ENCODE data around the gene RBFOX2. TPM values are rescaled to one million over a fixed set of nuclear protein-coding genes. Genes with fewer than 3 reads are reported as not detected.

RBFOX2 gene
- total and polyA plus RNA-seq, 10 of the 15 experiments (the other 5 are each of a cell fraction or from before 2014, with no cell fraction given), result 0.01 to 2.7 (median 0.17) TPM; not detected in 4

- peaks cover 11% of the 10 kb centered on the region for H3K4me1 ChIP-seq (ENCODE audit: control insufficient read depth, insufficient read depth, low read length)
- ChIA-PET RAD21 (ENCODE audit: unreplicated experiment) (interaction anchor here (1.2 kb wide), 1 partner anchor 11 kb away, joined by 3 read pairs; no protein-coding TSS in a partner anchor), POLR2A (no interaction called here), CTCF (no interaction called here), SMC1A (ENCODE audit: uncharacterized antibody, unreplicated experiment) (no interaction called here)
- H3K79me2 ChIP-seq (ENCODE audit: control insufficient read depth, insufficient read depth, low read length), result no peaks in the 10 kb centered on the region
- in situ Hi-C loops (cut with MboI) (no loop called here), intact Hi-C loops (cut with micrococcal nuclease; ENCODE audit: unreplicated experiment) (no loop called here)
- 31% methylated on average over 3 of the region's 3 CpGs for WGBS (ENCODE audit: insufficient coverage, insufficient replicate concordance, low lambda C conversion rate, missing lambda C conversion rate)
- BruUV-seq (replicated peaks), result no TSS peak
- DNase-seq (ENCODE audit: low read depth, low spot score), result no peak
- no peak overlapping the region for H2AFZ ChIP-seq (ENCODE audit: control insufficient read depth, low read depth, low read length)
- ATAC-seq, result no peak
- no peaks in the 10 kb centered on the region for H3K36me3 ChIP-seq (ENCODE audit: control insufficient read depth in 2 of 2, insufficient read depth in 2 of 2, low read length in 1 of 2)
- no peaks in the 10 kb centered on the region for H4K20me1 ChIP-seq (ENCODE audit: control insufficient read depth, insufficient read depth)
- no peak overlapping the region for H3K9ac ChIP-seq (ENCODE audit: control insufficient read depth, insufficient read depth, low read length)
- no peak overlapping the region for H3K4me3 ChIP-seq
- no peak overlapping the region for H3K4me2 ChIP-seq (ENCODE audit: control insufficient read depth, insufficient read depth)
- no peaks in the 10 kb centered on the region for H3K9me3 ChIP-seq (replicated peaks; ENCODE audit: control insufficient read depth, insufficient read depth, low read length)
- TF ChIP-seq, protein P1, sequence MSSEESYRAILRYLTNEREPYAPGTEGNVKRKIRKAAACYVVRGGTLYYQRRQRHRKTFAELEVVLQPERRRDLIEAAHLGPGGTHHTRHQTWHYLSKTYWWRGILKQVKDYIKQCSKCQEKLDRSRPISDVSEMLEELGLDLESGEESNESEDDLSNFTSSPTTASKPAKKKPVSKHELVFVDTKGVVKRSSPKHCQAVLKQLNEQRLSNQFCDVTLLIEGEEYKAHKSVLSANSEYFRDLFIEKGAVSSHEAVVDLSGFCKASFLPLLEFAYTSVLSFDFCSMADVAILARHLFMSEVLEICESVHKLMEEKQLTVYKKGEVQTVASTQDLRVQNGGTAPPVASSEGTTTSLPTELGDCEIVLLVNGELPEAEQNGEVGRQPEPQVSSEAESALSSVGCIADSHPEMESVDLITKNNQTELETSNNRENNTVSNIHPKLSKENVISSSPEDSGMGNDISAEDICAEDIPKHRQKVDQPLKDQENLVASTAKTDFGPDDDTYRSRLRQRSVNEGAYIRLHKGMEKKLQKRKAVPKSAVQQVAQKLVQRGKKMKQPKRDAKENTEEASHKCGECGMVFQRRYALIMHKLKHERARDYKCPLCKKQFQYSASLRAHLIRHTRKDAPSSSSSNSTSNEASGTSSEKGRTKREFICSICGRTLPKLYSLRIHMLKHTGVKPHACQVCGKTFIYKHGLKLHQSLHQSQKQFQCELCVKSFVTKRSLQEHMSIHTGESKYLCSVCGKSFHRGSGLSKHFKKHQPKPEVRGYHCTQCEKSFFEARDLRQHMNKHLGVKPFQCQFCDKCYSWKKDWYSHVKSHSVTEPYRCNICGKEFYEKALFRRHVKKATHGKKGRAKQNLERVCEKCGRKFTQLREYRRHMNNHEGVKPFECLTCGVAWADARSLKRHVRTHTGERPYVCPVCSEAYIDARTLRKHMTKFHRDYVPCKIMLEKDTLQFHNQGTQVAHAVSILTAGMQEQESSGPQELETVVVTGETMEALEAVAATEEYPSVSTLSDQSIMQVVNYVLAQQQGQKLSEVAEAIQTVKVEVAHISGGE (CRISPR knock-in tag; IDR thresholded peaks at IDR 0.05), result no peak
- TF ChIP-seq SUPT20H (IDR thresholded peaks at IDR 0.05; ENCODE audit: borderline replicate concordance, control insufficient read depth, low read depth, low read length) (no peak), ZZZ3 (IDR thresholded peaks at IDR 0.05; ENCODE audit: control insufficient read depth, insufficient read length, low read depth) (no peak), CBFB (IDR thresholded peaks at IDR 0.05; ENCODE audit: low read depth) (no peak), SP1 (IDR thresholded peaks at IDR 0.05; ENCODE audit: low read depth, low read length) (no peak), TAF1 (IDR thresholded peaks at IDR 0.05; ENCODE audit: borderline replicate concordance, low read depth, low read length) (no peak), NFYA (IDR thresholded peaks at IDR 0.05; ENCODE audit: borderline replicate concordance, low read depth, low read length) (no peak), ZNF592 (IDR thresholded peaks at IDR 0.05) (no peak), EP300 (IDR thresholded peaks at IDR 0.05; ENCODE audit: borderline replicate concordance in 1 of 2, control insufficient read depth in 1 of 2, low read depth in 2 of 2, low read length in 2 of 2) (no peak), IRF3 (IDR thresholded peaks at IDR 0.05) (no peak), STAT1 (conservative IDR thresholded peaks at IDR 0.05) (no peak), ATF7 (IDR thresholded peaks at IDR 0.05; ENCODE audit: low read depth) (no peak), FOXK2 (IDR thresholded peaks at IDR 0.05) (no peak), BHLHE40 (IDR thresholded peaks at IDR 0.05; ENCODE audit: borderline replicate concordance in 1 of 2, low read depth in 2 of 2, low read length in 1 of 2) (no peak), TCF7 (IDR thresholded peaks at IDR 0.05; ENCODE audit: borderline replicate concordance) (no peak)
- H3K27me3 ChIP-seq (replicated peaks in 1 of 2; ENCODE audit: control insufficient read depth in 2 of 2, insufficient read depth in 2 of 2, low read length in 1 of 2), result peaks cover 0 to 3% of the 10 kb centered on the region in 2 experiments; a peak in 2 of 4 replicates
- H3K27ac ChIP-seq (ENCODE audit: control insufficient read depth, insufficient read depth), result no peak overlapping the region
- no peak for FAIRE-seq
These were observed 275.8 kb downstream of the RBFOX2 start for GRCh38 chr22:35752863-35753189.

All from GM12878 (cell line).